Neural cell (in vitro differentiated cells): ENCODE data around the gene KRR1.

Experiments
- CTCF ChIP-seq: fragments of 450-650 bp; IDR thresholded peaks from 2 replicates; pipeline ENCODE4 v1.5.1; 2014; ENCODE audit warnings: antibody characterized with exemption, mild to moderate bottlenecking, moderate library complexity; ENCODE audit not compliant: poor library complexity, severe bottlenecking
- RAD21 ChIP-seq: fragments of 450-650 bp; conservative IDR thresholded peaks from 2 replicates; pipeline ENCODE4 v1.6.1; 2014; ENCODE audit warnings: antibody characterized with exemption, mild to moderate bottlenecking, moderate library complexity
- REST ChIP-seq: IDR thresholded peaks from 2 replicates; pipeline ENCODE4 v1.6.1; 2012; ENCODE audit warnings: borderline replicate concordance

GRCh38 chr12:75452675-75453330 is 58.6 kb downstream of the KRR1 start:
- TF ChIP-seq CTCF (no peak), RAD21 (no peak), REST (no peak)
